Measurements from ENCODE around the gene LTA4H.

The LTA4H gene

GRCh38 chr12:96033549-96034389 is 1.6 kb downstream of the LTA4H start:
- no peak for DNase-seq

- no peak for DNase-seq
These were observed 5.6 kb downstream of the LTA4H start for GRCh38 chr12:96029826-96030225.

- DNase-seq, result no peak
These were observed 6.8 kb downstream of the LTA4H start for GRCh38 chr12:96028538-96028937.

- DNase-seq, result no peak
These were observed 9.1 kb downstream of the LTA4H start for GRCh38 chr12:96026331-96026730.

- no peak for DNase-seq
These were observed 9.9 kb downstream of the LTA4H start for GRCh38 chr12:96025518-96025917.

- DNase-seq, result no peak
These were observed 14.9 kb downstream of the LTA4H start for GRCh38 chr12:96020314-96021003.

GRCh38 chr12:96015672-96016071 is 19.7 kb downstream of the LTA4H start:
- no peak for DNase-seq

- no peak for DNase-seq
These were observed 20.3 kb downstream of the LTA4H start for GRCh38 chr12:96014943-96015599.

GRCh38 chr12:96007729-96008128 is 27.7 kb downstream of the LTA4H start:
- DNase-seq, result no peak

- no peak for DNase-seq
These were observed 28.7 kb downstream of the LTA4H start for GRCh38 chr12:96006727-96007126.

- DNase-seq, result no peak
These were observed 34.5 kb downstream of the LTA4H start for GRCh38 chr12:96000858-96001257.

GRCh38 chr12:95999484-95999883 is 35.9 kb downstream of the LTA4H start:
- DNase-seq, result no peak

GRCh38 chr12:95998611-95999286 is 36.6 kb downstream of the LTA4H start:
- peak; percentile 33 to 45 for DNase-seq

- no peak for DNase-seq
These were observed 37.4 kb downstream of the LTA4H start for GRCh38 chr12:95997911-95998510.

- no peak for DNase-seq
These were observed 38.1 kb downstream of the LTA4H start for GRCh38 chr12:95997276-95997675.

GRCh38 chr12:95996034-95996658 is 39.2 kb downstream of the LTA4H start, which contains the start of gene HAL:
TSS of gene HAL (minus strand) at chr12:95996344. CDS start at chr12:95995910, 434 bp downstream.
- DNase-seq, result no peak

- no peak for DNase-seq
These were observed 40.0 kb downstream of the LTA4H start for GRCh38 chr12:95995238-95996031.

- DNase-seq, result no peak
These were observed 40.9 kb downstream of the LTA4H start for GRCh38 chr12:95994476-95994875.

- DNase-seq, result no peak
These were observed 41.5 kb downstream of the LTA4H start for GRCh38 chr12:95993907-95994306.

GRCh38 chr12:95990136-95990535 is 45.3 kb downstream of the LTA4H start:
- no peak for DNase-seq

- no peak for DNase-seq
These were observed 45.8 kb downstream of the LTA4H start for GRCh38 chr12:95989504-95990123.
